DND-41 (cell line): Measurements from ENCODE around the gene DNHD1.

Experiments used
- EZH2 ChIP-seq: IDR thresholded peaks from 3 replicates; pipeline ENCODE4 v1.6.1; 2012; ENCODE audit warnings: borderline replicate concordance, low read depth, mild to moderate bottlenecking, moderate library complexity, low read length, inconsistent platforms; ENCODE audit not compliant: severe bottlenecking
- TF ChIP-seq, protein P1 (sequence below): IDR thresholded peaks from 2 replicates; pipeline ENCODE4 v1.5.1; 2012; ENCODE audit warnings: borderline replicate concordance, low read length, moderate library complexity, mild to moderate bottlenecking; ENCODE audit not compliant: poor library complexity, severe bottlenecking; ENCODE audit errors: extremely low read depth

DNA sequence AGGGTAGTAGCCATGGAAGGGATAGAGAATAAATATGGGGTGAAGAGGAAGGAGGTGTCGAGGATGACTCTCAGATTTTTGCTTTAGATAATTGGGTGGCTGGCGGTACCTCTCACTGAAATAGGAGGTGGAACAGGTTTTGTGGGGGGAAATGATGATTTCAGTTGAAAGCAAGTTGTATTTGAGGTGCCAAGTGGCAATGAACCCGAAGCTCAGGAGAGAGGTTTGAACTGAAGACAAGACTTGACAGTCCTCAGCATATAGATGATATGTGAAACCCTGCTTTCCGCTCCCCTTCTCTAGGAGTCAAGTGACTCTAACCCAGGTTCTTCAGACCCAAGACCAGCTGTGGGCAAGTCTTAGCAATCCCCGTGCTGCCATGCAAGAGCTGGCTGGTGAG lies 72.6 kb downstream of the DNHD1 start:
- TF ChIP-seq, protein P1, sequence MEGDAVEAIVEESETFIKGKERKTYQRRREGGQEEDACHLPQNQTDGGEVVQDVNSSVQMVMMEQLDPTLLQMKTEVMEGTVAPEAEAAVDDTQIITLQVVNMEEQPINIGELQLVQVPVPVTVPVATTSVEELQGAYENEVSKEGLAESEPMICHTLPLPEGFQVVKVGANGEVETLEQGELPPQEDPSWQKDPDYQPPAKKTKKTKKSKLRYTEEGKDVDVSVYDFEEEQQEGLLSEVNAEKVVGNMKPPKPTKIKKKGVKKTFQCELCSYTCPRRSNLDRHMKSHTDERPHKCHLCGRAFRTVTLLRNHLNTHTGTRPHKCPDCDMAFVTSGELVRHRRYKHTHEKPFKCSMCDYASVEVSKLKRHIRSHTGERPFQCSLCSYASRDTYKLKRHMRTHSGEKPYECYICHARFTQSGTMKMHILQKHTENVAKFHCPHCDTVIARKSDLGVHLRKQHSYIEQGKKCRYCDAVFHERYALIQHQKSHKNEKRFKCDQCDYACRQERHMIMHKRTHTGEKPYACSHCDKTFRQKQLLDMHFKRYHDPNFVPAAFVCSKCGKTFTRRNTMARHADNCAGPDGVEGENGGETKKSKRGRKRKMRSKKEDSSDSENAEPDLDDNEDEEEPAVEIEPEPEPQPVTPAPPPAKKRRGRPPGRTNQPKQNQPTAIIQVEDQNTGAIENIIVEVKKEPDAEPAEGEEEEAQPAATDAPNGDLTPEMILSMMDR = no peak
- TF ChIP-seq EZH2 = no peak
